Spleen (tissue), 11 donors: Measurements from ENCODE around the gene UST. TPM values are rescaled to one million over a fixed set of nuclear protein-coding genes. Genes with fewer than 3 reads are reported as not detected.

Experiments used
- DNase-seq: peaks from one replicate; pipeline ENCODE4 v3.0.0-alpha.2; 2020
- H3K27ac ChIP-seq, 8 donors: fragments of 200-600 bp; sonication (generic) in 7 of 8; 1 replicate in 4 of 8; 2 replicates in 4 of 8; pipeline versions ENCODE4 v1.5.0 to v1.8.0; 2016 to 2021; ENCODE audit warnings: inconsistent platforms in 4 of 8, mild to moderate bottlenecking in 4 of 8, moderate library complexity in 1 of 8
- H3K27me3 ChIP-seq, 7 donors: fragments of 200-600 bp; sonication (generic) in 6 of 7; replicated peaks in 1 of 7; 1 replicate in 4 of 7; 2 replicates in 3 of 7; pipeline versions ENCODE4 v1.5.0 to v1.8.0; 2016 to 2021; ENCODE audit warnings: inconsistent platforms in 3 of 7, mild to moderate bottlenecking in 1 of 7
- H3K36me3 ChIP-seq, 6 donors: fragments of 200-600 bp; sonication (generic) in 5 of 6; 1 replicate in 4 of 6; 2 replicates in 2 of 6; pipeline versions ENCODE4 v1.5.0 to v1.8.0; 2016 to 2021; ENCODE audit warnings: inconsistent platforms in 2 of 6
- H3K4me1 ChIP-seq, 6 donors: fragments of 200-600 bp; sonication (generic) in 5 of 6; 1 replicate in 3 of 6; 2 replicates in 3 of 6; pipeline versions ENCODE4 v1.5.0 to v1.8.0; 2016 to 2021; ENCODE audit warnings: inconsistent platforms in 3 of 6
- H3K4me3 ChIP-seq, 8 donors: fragments of 200-600 bp; sonication (generic) in 7 of 8; 1 replicate in 4 of 8; 2 replicates in 4 of 8; pipeline versions ENCODE4 v1.5.0 to v1.8.0; 2016 to 2021; ENCODE audit warnings: inconsistent platforms in 4 of 8, mild to moderate bottlenecking in 4 of 8, moderate library complexity in 2 of 8
- H3K9me3 ChIP-seq, 8 donors: fragments of 200-600 bp; sonication (generic) in 7 of 8; 1 replicate in 4 of 8; 2 replicates in 4 of 8; pipeline versions ENCODE4 v1.5.0 to v1.8.0; 2016 to 2021; ENCODE audit warnings: inconsistent platforms in 4 of 8
- CTCF ChIP-seq, 11 experiments: fragments of 200-600 bp in 7 of 11; fragments of 450-650 bp in 4 of 11; sonication (generic) in 4 of 11; IDR thresholded peaks in 8 of 11; conservative IDR thresholded peaks in 3 of 11; 1 replicate in 7 of 11; 2 replicates in 4 of 11; pipeline versions ENCODE4 v1.4.0 to v1.8.0; 2016 to 2021; ENCODE audit warnings: antibody characterized with exemption in 11 of 11, inconsistent platforms in 4 of 11, mild to moderate bottlenecking in 1 of 11
- POLR2A ChIP-seq, 3 donors: fragments of 450-650 bp; IDR thresholded peaks; one replicate each; pipeline ENCODE4 v1.5.1; 2017; ENCODE audit warnings: antibody characterized with exemption in 3 of 3, mild to moderate bottlenecking in 1 of 3
- POLR2AphosphoS5 ChIP-seq, 3 donors: sonication (generic); formaldehyde crosslinking; IDR thresholded peaks; one replicate each; pipeline ENCODE4 v1.5.1; 2017; ENCODE audit warnings: antibody characterized with exemption in 3 of 3
- WGBS, 5 donors: extraction: QIAGEN DNeasy Blood & Tissue Kit in 3 of 5; methylation state at CpG; one replicate each; pipeline versions ENCODE4 v1.1.5 to v1.1.7; 2013 to 2018; 5-methylcytosine and 5-hydroxymethylcytosine counted together
- intact Hi-C: fragments of 100-400 bp; cut with DNase I; formaldehyde crosslinking; loops from one replicate; pipeline ENCODE4 v1.15.0; 2023; ENCODE audit warnings: low total_unique reads
- polyA plus RNA-seq, 3 donors: library from polyadenylated mRNA; stranded (reverse); fragments of 200-250 nt; gene quantifications; one replicate each; pipeline ENCODE4 v1.2.1, GENCODE V29; 2013
- total RNA-seq, 7 donors: library from RNA; depleted of rRNA in 3 of 7; stranded (reverse); fragments of >200 nt in 3 of 7; fragmentation: NEBNext Ultra II Directional in 4 of 7; extraction: Animal tissue kit (Norgen Biotek cat#: 25700) in 4 of 7; gene quantifications; one replicate each; pipeline versions ENCODE4 v1.1.0 to v1.2.1, GENCODE V29; 2016 to 2021
- donor health status: healthy with polysubstance abuse.
- donor health status: DM: no; HTN: no; CAD: no; lungs with moderate emphysema.
- donor health status: DM: no; HTN: no; CAD: no.
- donor health status: Bipolar disorder and iron deficiency.
- donor health status: healthy.
- donor health status: DM: no; HTN: no; CAD: no.
- donor health status: DM: yes; HTN: yes; CAD: no.

The UST gene
- total and polyA plus RNA-seq, 10 donors, result 6.4 to 26.8 (median 14.4) TPM

GRCh38 chr6:148799647-148800046 lies 52.8 kb downstream of the UST start:
- intact Hi-C loops, result no loop called here
- WGBS, 5 donors, result 75 to 89% (median 85%) methylated on average over 3 of the region's 3 CpGs

GRCh38 chr6:148800536-148800935 lies 53.7 kb downstream of the UST start:
- WGBS, 5 donors, result 31 to 76% (median 47%) methylated on average over 3 of the region's 3 CpGs
- Histone ChIP-seq H3K4me3 (no peak overlapping the region), H3K36me3 (no peaks in the 10 kb centered on the region), H3K4me1 (peaks cover 0 to 49% (median 18%) of the 10 kb centered on the region in 6 donors), H3K27me3 (no peaks in the 10 kb centered on the region), H3K27ac (peak overlapping the region in 1 of 8 donors; percentile 2), H3K9me3 (no peaks in the 10 kb centered on the region)
- intact Hi-C loops, result no loop called here
- TF ChIP-seq CTCF (IDR thresholded peaks at IDR 0.05 in 8 of 11, conservative IDR thresholded peaks at IDR 0.05 in 3 of 11) (no peak), POLR2AphosphoS5 (IDR thresholded peaks at IDR 0.05) (no peak), POLR2A (IDR thresholded peaks at IDR 0.05) (no peak)
- DNase-seq, result no peak

More at GRCh38 chr6:148799647-148800046, 52.8 kb downstream of the UST start:
- Histone ChIP-seq H3K9me3 (peaks cover 0 to 1% (median 0%) of the 10 kb centered on the region in 8 donors), H3K4me1 (peaks cover 0 to 40% (median 18%) of the 10 kb centered on the region in 6 donors), H3K36me3 (no peaks in the 10 kb centered on the region), H3K27me3 (no peaks in the 10 kb centered on the region), H3K4me3 (no peak overlapping the region), H3K27ac (no peak overlapping the region)
- TF ChIP-seq POLR2A (IDR thresholded peaks at IDR 0.05) (no peak), POLR2AphosphoS5 (IDR thresholded peaks at IDR 0.05) (no peak), CTCF (IDR thresholded peaks at IDR 0.05 in 8 of 11, conservative IDR thresholded peaks at IDR 0.05 in 3 of 11) (no peak)
- DNase-seq, result no peak

- H3K27me3 ChIP-seq, result no peaks in the 10 kb centered on the region
- intact Hi-C loops, result no loop called here
- TF ChIP-seq POLR2AphosphoS5 (IDR thresholded peaks at IDR 0.05) (no peak), POLR2A (IDR thresholded peaks at IDR 0.05) (no peak)
- H3K9me3 ChIP-seq, result no peaks in the 10 kb centered on the region
- 78 to 92% (median 81%) methylated on average over 6 of the region's 6 CpGs for WGBS, 5 donors
- H3K4me1 ChIP-seq, result peaks cover 0 to 44% (median 20%) of the 10 kb centered on the region in 6 donors
- no peak for DNase-seq
- no peak overlapping the region for H3K27ac ChIP-seq
- H3K36me3 ChIP-seq, result no peaks in the 10 kb centered on the region
- no peak overlapping the region for H3K4me3 ChIP-seq
Measured at GRCh38 chr6:148803979-148804378, 57.1 kb downstream of the UST start.

GRCh38 chr6:148805777-148806176 lies 58.9 kb downstream of the UST start:
- TF ChIP-seq CTCF (IDR thresholded peaks at IDR 0.05 in 8 of 11, conservative IDR thresholded peaks at IDR 0.05 in 3 of 11) (no peak), POLR2A (IDR thresholded peaks at IDR 0.05) (no peak)
- H3K9me3 ChIP-seq, result no peaks in the 10 kb centered on the region
- peak overlapping the region in 1 of 8 donors; percentile 16 for H3K27ac ChIP-seq
- no peaks in the 10 kb centered on the region for H3K36me3 ChIP-seq
- H3K27me3 ChIP-seq, result no peaks in the 10 kb centered on the region
- DNase-seq, result no peak
- intact Hi-C loops, result no loop called here
- H3K4me3 ChIP-seq, result peak overlapping the region in 3 of 8 donors; percentile 0 to 18 (median 18)
- 83 to 94% (median 89%) methylated on average over 4 of the region's 4 CpGs for WGBS, 5 donors
- H3K4me1 ChIP-seq, result peaks cover 0 to 29% (median 8%) of the 10 kb centered on the region in 6 donors

GRCh38 chr6:148807784-148808183 lies 61.0 kb downstream of the UST start:
- no peaks in the 10 kb centered on the region for H3K36me3 ChIP-seq
- no peak overlapping the region for H3K4me3 ChIP-seq
- peaks cover 0 to 16% (median 5%) of the 10 kb centered on the region in 6 donors for H3K4me1 ChIP-seq
- no peak for TF ChIP-seq POLR2A (IDR thresholded peaks at IDR 0.05)
- TF ChIP-seq CTCF (IDR thresholded peaks at IDR 0.05 in 8 of 11, conservative IDR thresholded peaks at IDR 0.05 in 3 of 11), result no peak
- no peak for TF ChIP-seq POLR2AphosphoS5 (IDR thresholded peaks at IDR 0.05)
- H3K9me3 ChIP-seq, result peaks cover 0 to 3% (median 0%) of the 10 kb centered on the region in 8 donors
- no peaks in the 10 kb centered on the region for H3K27me3 ChIP-seq
- intact Hi-C loops, result no loop called here
- no peak overlapping the region for H3K27ac ChIP-seq
- DNase-seq, result no peak
- WGBS, 5 donors, result 93 to 96% (median 95%) methylated on average over 7 of the region's 7 CpGs
